ENCODE measurements around the gene MLST8.

The MLST8 gene, protein sequence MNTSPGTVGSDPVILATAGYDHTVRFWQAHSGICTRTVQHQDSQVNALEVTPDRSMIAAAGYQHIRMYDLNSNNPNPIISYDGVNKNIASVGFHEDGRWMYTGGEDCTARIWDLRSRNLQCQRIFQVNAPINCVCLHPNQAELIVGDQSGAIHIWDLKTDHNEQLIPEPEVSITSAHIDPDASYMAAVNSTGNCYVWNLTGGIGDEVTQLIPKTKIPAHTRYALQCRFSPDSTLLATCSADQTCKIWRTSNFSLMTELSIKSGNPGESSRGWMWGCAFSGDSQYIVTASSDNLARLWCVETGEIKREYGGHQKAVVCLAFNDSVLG

DNA sequence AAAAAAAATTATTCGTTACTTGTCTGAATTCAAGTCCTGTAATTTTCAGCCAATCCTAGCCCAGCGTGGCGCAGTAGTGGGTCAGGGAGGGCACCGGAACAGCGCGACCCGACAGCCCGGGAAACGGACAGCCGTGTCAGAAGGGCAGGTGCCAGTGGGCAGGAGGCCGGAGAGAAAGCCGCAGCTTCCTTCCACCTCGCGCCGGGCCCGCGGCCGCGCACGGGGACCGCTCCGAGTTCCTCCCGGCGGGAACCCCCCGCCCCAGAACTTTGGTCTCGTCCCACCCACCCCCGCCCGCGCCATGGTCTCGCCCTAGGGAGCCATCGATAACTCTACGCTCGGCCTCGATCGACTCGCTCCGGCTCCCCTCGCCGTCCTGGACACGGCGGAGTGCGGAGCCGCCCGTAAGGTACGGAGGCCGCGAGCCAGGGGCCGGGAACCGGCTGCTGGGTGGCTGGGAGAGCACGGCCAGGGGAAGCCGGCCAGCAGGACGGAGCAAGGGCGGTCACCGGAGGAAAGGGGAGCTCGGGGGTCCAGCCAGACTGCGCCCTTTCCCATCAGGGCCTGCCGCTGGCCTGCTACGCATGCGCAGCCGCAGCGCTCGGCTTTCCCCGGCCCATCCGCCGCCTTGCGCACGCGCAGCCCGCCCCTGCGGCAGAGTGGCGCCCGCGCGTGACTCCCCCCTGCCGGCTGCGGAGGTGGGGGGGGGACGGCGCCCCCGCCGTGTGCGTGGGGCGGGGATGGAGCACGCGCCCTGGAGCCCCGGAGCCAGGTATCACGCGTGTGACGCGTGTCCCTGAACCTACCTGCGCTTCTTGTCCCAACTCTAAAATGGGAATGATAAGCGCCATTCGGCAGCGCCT lies at the start of gene MLST8:
Gene MLST8 (plus strand): TSS at position 351 of the 863 bp plus-strand sequence. CDS start 632 bp downstream, outside the sequence.
- peak; percentile 82 for DNase-seq (ENCODE audit: low read depth)

DNA sequence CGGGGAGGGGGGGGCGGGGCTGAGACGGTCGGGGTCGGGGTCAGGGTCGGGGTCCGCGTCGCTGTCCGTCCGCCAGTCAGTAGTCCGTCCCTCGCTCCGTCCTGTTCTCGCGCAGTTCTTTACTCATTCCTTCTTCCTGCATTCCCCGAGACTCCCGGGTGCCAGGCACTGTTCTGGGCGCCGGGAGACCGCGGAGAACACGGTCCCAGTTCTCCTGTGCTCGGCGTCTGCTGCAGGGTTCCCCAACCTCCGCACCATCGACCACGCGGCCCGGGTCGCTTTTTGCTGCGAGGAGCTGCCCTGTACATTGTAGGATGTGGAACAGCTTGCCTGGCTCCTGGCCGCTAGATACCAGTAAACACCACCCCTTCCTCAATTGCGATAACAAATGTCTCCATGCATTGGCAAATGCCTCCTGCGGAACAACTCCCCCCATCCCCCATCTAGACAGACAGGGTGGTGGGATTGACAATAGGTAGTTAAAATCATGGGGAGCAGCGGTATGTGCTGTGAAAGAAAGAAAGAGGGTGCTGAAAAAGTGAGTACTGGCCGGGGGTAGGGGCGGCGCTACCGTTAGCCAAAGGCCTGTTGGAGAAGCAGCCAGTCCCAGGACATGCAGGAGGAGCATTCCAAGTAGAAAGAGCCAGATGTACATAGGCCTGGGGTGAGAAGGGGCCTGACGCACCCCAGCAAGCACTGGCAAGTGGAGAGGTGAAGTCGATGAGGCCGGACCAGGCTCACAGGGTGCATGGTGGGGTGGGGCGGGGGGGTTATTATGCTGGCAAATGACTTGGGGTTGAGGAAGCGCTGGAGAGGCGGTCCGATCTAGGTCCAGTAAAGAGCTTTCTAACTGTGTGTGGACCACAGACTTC lies 49.0 kb upstream of the MLST8 start:
- peak; percentile 70 for DNase-seq (ENCODE audit: low read depth)

DNA sequence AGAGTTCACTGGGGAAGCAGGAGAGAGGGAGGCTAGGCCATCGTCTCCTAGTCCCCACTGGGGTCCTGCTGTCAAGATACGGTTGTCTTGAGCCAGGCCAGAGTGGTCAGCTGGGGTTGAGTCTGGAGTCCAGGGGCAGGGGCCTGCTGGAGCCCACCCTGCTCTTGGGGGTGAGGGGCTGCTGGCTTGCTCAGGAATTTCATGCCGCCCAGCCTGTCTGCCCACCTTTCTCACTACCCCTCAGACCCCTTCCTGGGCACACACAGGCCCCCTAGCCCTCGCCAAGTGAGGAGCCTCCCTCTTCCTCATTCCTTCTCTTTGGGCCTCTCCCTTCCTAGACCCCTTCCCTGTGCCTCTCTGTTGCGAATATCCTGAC lies 48.4 kb upstream of the MLST8 start:
- DNase-seq (ENCODE audit: low read depth) = no peak

DNA sequence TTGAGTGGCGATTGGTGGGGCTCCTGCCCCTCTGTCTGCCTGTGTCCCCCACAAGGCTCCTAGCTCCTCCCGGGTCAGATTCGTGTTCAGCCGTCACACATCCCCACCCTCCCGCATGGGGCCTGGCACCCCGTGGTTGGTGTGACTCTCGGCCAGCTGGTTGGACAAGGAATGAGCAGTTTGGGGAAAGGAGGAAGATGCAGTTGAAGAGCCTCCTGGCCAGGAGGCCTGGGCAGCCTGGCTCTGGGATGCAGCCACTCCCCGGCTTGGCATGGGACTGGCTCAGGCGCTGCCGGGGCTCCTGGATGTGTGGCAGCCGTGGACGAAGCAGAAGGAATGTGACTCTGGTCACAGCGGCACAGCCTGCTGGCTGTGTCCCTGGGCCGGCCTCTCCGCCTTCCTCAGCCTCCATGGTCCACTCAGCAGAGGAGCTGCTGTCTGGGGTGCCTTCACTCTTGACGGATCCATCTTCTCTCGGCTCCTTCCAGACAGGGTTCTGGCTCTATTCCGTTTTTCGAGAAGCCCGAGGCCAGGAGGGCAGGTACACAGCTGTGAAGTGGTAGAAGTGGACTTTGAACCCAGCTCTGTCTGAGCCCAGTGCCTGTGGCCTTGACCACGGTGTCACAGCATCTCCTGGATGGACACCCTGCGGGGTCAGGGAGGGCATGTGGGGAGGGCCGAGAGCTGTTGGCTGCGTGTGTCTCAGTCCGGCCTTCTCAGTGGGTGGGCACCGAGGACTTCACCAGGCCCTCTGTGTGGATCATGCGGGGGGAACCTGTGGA lies 47.6 kb upstream of the MLST8 start:
- no peak for DNase-seq (ENCODE audit: low read depth)

DNA sequence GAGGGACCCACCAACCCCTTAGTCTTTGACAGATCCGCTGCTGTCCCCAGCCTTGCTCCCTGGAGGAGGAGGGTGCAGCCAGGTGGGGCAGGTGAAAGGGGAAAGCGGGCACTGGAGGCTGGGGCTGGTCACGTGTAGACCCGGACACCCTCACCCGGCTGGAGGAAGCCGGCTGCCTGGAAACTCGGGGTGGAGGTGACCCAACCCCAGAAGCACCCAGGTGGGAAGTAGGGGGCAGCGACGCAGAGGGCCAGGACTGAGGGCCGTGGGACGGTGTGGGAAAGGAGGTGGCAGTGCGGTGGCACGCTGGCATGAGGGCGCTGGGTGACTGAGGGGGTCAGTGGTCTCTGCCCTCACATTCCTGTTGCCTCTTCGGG lies 47.0 kb upstream of the MLST8 start:
- no peak for DNase-seq (ENCODE audit: low read depth)

DNA sequence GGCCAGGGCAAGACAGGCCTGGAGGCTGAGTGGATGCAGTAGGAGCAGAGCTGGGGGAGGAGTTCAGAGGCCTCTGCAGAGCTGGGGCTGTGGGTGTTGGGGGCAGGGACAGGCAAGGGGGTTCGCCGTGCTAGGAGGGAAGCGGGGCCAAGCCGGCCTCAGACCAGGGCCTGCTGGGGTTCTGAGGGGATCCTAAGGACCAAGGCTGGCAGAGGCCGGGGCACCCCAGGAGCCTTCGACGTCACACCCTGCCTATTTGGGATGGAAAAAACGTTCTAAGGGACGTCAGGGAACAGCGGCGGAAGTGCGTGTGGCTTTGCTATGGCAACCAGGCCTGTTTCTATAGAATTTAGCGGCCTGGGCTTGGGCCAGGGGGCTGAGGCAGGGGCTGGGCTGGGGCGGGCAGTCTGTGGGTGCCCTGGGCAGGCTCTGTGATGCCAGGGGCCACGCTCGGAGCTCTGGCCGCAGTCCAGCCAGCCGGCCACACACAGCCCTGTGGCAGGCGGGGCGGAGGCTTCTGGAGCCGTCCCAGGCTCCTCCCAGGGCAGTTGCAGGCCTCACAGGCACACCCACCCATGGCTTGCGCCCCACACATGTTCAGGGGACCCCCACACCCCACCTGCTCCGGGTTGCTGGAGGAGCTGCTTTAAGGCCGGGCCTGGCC lies 45.9 kb upstream of the MLST8 start:
- DNase-seq (ENCODE audit: low read depth) = peak; percentile 81

DNA sequence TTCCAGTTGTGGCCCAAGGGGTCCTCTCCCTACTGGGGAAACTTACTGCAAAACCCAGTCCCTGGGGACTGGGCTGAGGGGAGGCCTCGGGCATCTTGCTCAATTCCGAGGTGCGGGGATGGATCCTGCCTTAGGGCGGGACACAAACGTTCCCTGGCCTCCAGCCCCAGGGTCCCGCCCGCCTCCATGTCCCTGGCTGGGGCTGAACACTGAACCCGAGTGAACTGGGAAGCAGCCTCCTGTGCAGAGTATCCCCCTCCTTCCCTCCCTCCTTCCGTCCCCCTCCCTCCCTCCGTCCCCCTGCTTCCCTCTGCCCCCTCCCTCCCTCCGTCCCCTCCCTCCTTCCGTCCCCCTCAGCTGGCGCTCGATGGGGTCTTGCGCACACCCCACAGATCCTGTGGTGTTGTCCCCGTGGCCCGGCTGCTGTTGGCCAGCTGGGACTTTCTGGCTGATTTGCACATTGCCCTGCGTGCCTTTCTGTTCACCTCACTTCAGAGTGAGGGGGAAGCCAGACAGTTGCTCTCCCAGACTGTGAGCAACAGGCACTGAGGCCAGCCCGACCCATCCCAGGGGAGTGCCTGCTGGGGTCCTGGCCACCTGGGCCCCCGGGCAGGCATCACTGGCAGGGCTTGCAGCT lies 44.2 kb upstream of the MLST8 start:
- DNase-seq (ENCODE audit: low read depth) = peak; percentile 73

DNA sequence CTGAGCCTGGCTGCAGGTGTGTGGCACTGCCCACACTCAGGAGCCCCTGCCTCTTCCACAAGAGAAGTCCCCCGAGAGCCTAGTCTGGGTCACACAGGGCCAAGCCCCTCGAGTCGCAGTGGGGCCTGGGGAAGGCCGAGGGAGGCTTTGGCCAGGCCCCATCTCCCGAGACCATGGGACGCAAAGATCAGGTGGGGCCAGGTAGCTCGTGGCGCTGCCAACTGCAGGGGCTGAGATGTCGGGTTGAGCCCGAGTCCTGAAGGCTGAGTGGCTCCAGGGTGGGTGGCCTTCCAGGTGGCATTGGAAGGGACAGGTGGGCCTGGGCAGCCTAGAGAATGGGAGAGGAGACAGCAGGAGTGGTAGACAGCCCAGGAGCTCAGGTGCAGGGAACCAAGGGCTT lies 43.3 kb upstream of the MLST8 start:
- DNase-seq (ENCODE audit: low read depth) = no peak

DNA sequence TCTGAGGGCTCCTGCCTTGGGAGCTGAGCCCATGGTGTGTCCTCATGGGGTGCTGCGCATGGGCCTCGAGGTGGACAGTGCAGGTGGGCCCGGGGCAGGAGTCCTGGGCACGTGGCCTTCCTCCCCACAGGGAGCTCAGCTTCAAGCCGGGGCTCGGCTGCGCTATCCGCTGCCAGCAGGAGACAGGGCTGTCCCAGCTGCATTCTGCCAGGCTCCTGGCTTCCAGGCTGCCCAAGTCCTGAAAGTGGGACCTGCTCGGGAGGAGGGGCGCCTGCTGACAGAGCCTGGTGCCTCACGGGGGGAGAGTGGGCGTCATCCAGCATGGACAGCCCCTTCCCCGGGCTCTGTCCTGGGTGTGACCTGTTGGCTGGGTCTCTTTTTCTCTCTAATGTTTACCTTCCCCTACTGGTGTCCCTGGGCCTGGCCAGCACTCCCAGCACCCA lies 42.6 kb upstream of the MLST8 start:
- no peak for DNase-seq (ENCODE audit: low read depth)

DNA sequence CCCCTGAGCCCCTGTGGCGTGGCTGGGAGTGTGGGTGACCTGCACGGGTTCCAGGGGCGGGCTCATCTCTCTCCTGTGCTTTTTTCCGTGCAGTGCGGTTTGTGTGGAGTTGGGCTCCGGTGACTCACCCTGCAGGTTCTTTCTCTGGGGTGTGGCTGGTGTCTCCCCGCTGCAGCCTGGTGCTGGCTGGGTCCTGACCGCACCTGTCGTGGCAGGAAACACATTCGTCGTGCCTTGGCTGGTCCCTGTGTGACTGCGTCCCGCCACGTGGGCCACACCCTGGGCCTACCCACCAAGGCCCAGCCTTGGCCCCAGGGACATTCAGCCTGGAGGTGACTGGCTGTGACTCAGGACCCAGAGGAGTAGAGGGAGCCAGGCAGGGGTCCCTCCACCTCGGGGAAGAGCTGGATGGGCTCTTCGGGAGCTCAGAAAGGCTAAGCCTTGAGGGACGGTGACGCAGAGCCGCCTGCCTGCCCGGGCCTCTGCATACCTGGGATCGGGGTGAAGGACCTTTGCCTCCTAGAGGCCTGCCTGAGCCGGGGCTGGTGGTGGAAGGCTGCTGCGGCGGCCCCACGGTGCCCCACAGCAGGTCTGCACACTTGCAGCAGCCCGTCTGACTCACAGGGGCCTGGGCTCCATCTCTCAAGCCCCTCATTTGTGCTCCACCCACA lies 41.9 kb upstream of the MLST8 start:
- DNase-seq (ENCODE audit: low read depth) = no peak

DNA sequence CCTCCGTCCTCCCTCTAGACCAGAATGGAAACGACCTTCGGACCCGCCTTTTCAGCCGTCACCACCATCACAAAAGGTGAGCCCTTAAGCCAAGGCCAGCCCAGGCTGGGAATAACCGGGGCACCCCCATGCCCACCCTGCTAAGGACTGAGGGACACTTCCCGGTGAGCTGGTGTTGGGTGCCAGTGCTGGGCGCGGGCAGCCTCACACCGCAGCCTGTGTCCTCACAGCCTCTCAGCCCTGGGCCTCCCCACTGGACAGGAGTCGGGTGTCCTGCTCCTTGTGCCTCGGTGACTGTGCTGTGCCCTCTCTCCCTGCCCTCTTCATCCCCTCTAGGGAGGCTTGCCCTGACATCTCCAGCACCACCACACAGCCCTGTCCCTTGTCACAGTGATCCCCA lies 39.4 kb upstream of the MLST8 start:
- DNase-seq (ENCODE audit: low read depth) = no peak

DNA sequence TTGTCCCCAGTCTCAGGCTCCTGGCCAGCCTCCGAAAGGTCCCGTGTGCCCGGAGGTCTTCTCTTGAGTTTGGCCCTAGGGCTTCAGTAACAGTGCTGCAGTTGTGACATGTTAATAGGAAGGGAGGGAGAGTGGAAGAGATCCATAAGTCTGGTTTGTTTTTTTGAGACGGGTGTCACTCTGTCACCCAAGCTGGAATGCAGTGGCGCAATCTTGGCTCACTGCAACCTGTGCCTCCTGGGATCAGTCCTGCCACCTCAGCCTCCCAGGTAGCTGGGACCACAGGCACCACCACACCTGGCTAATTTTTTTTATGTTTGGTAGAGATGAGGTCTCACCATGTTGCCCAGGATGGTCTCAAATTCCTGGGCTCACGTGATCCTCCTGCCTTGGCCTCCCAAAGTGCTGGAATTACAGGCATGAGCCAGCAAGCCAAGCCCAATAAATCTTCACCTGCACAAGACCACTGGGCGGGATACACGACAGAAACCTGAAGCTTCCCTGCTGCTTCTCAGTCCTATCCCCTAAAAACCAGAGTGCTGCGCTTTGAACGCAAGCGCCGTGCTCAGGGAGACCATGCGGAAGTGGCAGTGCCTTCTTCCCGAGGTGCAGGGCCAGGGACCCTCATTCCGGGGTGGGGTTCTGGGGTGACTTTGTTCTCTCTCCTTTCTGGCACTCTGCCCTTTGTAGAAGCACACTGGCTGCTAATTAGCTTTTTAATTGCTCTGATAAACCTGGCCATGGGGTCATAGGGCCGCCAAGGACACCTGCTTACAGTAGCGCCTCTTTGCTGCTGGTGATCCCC lies 38.8 kb upstream of the MLST8 start:
- no peak for DNase-seq (ENCODE audit: low read depth)

DNA sequence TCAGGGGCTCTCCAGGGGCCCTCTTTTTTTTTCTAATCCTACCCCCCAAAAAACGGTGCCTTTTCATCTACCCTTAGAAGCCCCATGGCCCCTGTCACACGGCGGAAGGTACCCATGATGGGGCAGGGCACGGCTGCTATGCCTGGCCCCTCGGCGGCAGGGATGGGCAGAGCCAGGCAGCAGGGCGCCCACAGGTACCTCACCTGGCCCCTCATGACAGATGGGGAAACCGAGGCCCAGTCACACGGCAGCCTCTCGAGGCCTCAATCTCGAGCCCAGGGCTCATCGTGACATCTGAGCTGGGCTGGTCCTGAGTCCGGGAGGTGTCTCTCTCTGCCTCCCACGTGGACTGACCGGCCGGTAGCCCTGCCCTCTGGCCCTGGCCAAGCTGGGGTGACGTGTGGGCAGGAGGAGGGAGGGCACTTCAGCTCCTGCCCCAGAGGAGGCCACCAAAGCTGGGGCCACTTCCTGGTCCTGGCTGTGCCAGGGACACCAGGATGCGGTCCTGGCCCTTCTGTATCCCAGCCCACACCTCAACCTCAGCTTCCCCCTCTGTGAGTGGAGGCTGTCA lies 38.1 kb upstream of the MLST8 start:
- DNase-seq (ENCODE audit: low read depth) = no peak

DNA sequence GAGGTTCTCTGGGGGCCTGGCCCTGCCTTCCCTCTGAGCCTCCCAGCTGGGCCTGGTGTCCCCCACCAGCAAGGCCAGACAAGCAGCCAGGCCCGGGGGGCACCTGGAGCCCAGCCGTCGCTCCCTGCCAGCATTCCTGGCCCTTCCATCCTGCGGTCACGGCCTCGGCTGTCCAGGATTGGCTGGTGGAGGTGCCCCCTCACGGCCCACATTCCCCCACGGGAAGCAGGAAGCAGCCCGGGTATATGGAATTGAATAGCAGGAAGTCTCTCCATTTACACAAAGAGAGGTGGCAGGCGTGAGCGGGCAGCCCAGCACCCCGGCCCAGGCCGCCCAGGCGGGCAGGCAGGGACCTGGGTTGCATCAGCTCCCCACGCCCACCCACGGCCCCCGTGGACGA lies 35.2 kb upstream of the MLST8 start:
- DNase-seq (ENCODE audit: low read depth) = no peak

DNA sequence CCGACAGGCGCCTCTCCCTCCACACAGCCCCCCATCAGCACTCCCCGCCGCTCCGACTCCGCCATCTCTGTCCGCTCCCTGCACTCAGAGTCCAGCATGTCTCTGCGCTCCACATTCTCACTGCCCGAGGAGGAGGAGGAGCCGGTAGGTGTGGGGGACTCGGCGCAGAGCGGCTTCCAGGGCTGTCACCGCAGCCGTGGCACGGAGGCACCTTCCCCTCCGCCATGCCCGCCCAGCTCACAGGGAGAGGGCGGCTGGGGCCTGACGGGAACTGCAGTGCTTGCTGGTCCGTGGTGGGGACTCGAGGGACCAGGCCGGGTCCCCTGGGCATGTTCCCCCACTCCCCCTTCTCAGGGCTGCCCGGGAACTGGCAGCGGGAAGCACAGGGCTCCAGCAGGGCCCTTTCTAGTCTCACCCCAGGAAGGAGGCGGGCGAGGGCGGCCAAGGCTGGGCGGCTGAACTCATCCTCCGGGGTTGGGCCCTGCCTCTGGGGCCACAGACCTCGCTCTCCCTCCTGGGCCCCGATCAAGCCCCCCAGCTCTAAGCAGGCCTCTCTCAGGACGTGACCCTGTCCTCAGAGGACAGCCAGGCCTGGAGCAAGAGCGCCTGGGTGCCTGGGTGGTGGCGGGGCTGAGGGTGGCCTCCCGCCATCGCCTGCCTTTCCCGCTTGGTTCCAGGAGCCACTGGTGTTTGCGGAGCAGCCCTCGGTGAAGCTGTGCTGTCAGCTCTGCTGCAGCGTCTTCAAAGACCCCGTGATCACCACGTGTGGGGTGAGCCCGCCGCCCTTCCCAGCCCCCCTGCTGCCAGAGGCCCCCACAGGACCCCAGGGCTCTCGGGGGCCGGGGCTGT lies 34.4 kb upstream of the MLST8 start:
- no peak for DNase-seq (ENCODE audit: low read depth)

DNA sequence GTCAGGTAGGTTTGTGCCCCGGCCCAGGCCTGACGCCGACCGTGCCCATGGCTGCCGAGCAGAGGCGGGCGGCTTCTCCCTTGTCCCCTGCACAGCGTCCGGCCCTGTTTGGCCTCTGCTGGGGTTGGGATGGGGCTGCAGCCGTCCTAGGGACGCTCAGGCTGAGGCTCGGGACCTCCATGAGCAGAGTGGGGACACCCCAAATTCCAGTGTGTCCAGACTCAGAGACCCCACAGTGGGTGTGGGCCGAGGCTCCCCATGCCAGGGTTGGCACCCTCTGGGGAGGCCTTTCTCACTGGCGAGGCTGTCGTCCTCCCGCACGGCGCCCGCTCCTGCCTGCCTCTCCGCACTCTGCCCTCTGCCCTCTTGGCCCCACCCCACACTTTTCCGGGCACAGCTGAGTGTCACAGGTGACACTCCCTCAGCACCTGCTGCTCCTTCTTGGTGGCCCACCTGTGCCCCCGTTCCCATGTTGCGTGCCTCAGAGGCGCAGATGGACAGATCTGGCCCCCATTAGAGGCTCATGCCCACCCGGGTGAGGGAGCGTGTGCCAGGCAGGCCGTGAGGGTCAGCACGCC lies 33.6 kb upstream of the MLST8 start:
- no peak for DNase-seq (ENCODE audit: low read depth)

DNA sequence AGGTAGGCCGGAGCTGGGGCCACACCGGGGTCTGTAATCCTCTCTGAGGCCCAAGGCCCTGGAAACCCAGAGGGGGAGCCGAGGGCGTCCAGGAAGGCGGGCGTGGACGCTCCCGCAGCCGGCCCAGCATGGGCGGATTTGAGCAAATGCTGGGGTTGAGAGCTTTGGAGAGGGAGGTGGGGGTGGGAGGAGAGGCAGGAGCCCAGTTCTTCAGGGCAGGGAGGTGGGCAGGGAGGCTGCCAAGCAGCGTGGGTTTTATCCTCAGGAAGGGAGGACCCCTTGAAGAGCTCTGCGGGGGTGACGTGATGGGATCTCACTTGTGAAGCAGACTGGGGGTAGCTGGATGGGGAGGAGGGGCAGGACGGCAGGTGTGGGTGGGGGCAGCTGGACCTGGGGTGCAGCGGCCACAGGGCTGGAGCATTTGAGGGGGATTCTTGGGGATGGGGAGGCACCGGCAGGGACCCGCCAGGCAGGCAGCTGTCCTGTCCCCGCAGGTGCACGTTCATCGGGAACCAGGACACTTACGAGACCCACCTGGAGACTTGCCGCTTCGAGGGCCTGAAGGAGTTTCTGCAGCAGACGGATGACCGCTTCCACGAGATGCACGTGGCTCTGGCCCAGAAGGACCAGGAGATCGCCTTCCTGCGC lies 32.4 kb upstream of the MLST8 start:
- no peak for DNase-seq (ENCODE audit: low read depth)
